CMK (cell line): ENCODE results near the gene FTCDNL1.

Source experiments
- DNase-seq: peaks from one replicate; pipeline ENCODE4 v3.0.0-alpha.2; 2010; ENCODE audit warnings: low read depth

FTCDNL1 gene

DNA sequence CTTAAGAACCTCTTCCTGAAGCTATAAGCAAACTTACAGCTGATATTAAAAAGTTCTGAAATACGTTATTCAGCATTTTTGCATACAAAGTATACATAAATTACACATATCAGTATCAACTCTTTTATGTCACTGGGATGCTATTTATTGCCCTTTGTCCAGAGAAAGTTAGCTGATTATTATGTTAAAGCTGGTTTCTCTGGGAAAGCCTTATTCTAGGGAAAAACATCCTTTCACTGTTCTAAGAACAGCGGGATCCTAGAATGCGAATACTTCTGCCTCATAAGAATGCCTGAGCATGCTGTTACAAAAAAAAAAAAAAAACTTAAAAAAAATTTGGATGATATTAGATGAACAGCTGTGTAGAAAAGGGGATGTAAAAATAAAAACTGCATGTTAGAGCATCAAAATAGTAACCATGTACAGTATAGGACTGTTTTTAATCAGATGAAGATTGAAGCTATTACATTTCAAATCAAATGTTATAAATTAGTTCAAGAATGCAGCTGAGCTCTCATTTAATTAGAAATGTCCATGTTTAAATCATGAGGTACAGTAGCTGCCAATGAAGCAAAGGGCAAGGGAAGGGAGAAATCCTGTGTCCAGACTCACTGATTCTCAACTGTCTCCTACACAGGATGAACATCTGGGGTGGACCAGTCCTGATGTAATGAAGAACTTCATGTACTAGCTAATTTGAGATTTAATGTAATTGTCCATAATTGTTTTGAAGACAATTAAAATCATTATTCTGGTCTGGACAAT lies 8.2 kb downstream of the FTCDNL1 start:
- no peak for DNase-seq

DNA sequence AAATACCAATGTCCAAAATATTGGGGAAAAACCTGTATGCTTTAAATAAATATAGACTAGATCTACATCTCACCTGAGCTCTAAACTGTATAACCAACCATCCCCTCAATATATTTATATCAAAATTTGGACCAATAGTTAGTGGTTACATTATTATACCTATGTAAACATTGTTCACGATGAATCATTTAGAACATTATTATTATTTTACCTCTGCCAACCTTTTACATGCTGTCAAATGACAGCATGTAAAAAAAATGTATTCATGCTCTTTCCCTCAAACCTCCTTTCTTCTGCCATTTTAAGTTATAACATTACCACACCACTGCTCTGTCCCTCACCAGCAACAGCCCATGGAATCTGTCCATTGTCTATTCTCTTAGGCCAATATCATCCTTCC lies 9.6 kb downstream of the FTCDNL1 start:
- no peak for DNase-seq

DNA sequence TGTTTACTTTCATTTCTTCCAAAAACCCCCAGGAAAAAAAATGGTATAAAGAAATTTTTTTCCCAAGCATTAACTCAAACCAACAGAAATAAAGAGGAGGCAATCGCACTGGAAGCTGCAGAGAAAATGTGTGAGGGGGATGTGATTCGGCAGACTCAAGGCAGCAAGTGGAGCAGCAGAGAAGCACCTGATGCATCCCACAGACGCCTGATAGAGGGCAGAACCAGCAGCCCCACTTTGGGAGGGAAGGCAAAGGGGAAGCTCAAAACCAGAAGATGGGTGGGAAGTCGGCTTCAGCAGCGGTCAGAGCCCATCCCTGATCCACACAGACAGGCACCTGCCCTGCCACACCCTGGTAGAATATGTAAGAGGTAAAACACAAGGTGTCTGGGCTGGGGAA lies 12.6 kb downstream of the FTCDNL1 start:
- DNase-seq = no peak

DNA sequence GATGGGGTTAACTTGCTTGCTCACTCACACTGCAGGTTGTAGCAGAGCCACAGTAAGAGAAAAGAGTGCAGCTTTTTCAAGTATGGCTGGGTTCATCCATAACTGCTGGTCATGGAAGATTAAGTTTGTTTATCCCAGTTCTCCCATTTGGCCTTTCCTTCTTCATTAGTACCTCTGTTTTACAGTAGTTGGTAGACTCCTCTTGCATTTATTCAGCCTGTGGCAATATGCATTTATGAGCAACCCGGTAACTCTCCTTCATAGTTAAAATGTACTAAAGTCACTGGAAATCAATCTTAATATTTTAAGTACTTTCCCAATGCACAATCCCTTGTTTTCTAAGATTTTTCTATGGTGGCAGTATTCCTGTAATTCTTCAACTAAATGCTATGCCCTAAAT lies 14.0 kb downstream of the FTCDNL1 start:
- no peak for DNase-seq

DNA sequence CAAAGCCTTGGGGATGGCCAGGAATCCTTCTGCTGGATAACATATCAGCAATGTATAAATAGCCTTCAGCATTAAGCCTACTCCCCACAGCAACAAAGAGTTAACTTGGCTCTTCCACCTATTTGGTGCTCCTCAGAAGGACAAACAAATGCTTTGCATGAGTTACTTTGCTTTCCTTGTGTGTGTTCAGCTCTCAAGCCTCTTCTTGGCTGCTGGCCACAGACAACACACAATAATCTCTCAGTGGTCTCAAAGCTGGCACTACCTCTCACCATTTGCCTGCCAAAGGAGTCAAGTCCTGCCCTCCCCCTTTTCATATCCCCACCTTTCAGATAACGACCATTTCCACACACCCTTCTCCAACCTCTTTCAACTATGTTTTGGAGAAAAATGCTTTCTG lies 17.5 kb downstream of the FTCDNL1 start:
- no peak for DNase-seq

DNA sequence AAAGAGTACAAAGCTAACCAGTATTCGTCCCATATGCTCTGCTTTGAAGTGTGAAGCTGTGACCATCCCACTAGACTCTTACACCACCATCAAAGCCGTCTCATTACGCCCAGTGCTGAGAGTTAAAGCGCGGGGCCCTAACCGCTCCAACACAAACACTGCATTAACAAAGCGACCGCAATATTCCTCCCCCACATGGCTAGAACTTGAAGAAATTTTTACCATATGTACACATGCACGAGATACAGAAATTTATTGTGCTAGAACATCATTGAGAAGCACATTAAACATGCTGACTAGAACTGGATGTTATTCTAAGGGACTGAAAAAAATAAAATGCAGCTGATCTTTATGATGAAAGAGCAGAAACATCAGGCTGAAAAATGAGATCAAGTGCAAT lies 20.5 kb downstream of the FTCDNL1 start:
- no peak for DNase-seq

DNA sequence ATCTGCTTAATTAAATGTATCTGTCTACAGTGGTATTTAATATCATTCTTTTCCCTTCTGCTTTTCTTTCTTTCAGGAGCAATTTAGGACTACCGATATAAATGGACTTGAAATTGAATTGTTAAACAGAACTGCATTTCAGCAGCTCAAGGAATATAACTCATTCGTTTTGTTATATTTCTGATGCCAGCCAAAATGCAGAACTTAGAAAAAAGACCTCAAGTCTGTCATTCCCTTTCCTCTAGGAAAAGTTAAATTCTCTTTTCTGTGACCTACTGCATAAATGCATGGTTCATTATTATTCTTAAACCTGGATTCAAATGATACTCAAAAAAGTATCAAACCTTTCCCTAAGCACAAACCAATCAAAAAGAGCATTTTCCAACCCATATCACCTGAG lies 21.4 kb downstream of the FTCDNL1 start:
- DNase-seq = no peak

DNA sequence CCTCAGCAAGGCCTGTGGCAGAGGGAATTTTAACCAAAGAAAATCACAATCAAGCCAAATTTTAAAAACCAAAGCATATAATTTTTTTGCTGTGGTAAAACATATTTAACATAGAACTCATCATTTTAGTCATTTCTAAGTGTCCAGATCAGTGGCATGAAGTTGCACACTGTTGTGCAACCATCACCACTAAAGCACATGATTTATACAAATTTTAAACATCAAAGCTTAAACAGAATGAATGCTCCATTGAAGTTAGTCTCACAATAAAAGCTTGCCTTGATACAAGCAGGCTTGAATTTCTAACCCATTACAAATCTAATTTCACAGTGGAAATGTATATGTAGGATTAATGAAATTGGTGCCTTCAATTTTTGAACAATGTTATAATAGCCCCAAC lies 31.2 kb downstream of the FTCDNL1 start:
- no peak for DNase-seq

DNA sequence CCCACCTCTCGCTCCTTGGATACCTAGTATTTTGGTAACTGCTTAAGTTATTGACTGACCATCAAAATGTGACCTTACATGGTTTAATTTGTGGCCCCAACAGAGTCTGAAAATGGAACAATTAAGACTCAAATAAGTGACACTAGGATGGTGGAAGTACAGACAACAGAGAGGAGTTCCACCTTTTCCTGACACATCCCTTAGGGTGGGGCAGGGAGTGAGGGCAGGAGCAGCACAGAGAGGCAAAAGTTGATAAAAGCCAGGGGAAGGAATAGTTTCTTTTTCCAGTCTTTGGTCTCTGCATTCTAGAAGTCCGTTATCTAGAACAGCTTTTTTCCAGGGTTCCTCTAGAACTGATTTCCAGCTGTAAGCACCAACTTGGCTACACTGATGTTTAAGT lies 32.2 kb downstream of the FTCDNL1 start:
- no peak for DNase-seq

DNA sequence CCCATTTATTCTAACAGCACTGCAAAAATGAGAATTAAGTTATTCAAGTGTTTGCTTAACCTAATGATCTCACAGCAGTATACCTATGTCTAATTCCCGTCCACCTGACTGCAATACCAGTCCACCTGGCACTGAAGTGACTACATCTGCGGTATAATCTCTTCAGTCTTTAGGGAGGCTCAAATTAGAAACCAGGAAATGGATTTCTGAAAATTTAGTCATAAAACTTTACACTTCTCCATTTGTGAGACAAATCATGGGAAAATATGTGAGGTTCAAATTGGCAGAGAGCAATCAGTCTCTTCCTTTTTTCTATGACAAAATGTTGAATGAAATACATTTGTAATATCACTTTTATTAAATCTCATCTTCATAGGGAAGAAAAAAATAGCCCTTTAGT lies 33.0 kb downstream of the FTCDNL1 start:
- DNase-seq = no peak

DNA sequence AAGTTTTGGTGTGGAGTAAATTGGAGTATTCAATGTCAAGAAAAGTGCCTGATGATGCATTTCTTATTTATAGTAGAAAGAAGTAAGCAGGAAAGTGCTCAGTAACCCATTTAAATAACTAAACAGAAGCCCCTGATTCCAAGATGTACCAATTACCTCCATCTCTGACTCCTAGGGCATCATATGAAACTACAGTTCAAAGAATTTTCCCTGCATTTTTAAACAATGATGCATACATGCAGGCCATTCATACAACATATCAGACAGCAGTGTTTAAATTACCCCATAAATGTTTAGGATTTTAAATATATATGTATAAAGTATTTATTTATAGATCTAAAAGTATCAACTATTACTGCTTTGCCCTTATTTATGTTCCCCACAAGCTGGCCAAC lies 36.2 kb downstream of the FTCDNL1 start:
- DNase-seq = no peak

DNA sequence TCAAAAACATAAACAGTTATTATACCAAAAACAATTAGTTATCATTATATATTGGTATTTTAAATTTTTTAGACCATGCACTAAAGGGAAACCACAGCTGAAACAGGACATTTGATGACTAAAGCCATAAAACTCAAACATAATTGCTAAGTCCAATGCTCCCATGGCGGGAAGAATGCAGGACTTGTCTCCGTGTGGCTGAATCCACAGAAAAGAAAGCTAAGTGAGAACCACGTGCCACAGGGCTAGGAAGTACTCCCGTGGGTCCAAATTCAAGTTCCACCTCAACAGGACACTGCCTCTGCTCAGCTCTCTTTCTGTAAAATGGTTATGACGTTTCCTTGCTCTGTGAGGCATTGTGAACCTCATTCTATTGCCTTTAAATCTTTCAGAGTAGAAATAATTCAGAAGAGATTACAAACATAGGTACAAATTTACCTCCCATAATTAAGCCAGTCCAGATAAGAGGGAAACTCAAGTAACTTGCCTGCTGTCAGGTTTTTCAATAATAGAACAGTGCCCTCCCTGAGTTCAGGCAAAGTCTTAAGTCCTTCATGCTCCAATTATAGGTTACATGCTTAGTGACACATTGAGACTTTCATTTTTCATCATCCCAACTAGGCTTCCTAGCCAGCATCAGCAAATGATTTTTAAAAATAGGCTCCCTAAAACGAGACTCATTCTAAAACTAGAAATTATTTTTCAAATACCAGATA lies 36.7 kb downstream of the FTCDNL1 start:
- DNase-seq = no peak

DNA sequence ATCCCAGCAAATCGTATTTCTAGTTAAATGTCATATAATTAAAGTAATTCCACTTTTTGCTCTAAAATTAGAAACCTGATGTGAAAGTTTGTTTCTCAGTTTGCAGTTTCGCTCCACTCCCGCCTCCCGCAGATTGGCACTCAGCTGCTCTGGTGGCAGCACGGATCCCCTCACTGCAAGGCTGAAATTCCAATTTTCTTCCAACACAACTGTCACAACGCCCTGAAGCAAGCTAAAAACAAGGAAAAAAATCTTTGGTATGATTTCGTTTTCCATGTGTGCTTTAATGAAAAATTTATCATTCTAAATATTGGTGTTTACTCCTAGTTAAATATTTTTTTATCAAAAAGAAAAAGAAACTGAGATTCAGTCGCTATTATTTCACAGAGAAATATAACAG lies 38.5 kb downstream of the FTCDNL1 start:
- DNase-seq = no peak

DNA sequence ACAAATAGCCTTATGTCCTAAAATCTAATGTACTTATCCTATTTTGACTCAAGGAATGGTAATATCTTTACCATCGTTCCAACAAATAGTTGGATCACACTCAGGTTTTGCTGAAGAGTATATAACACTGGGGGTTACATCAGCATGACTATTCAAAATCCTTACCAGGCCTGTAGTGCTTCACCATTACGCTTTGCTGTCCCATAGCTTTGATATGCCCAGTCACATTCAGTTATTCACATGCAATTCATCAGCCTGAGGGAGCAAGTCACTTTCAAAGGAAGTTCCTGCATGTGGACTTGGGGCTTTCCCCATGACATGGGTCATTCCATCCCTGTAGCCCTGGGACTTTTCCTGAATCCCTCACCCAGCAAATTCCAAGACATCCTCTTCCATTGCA lies 39.6 kb downstream of the FTCDNL1 start:
- DNase-seq = no peak

DNA sequence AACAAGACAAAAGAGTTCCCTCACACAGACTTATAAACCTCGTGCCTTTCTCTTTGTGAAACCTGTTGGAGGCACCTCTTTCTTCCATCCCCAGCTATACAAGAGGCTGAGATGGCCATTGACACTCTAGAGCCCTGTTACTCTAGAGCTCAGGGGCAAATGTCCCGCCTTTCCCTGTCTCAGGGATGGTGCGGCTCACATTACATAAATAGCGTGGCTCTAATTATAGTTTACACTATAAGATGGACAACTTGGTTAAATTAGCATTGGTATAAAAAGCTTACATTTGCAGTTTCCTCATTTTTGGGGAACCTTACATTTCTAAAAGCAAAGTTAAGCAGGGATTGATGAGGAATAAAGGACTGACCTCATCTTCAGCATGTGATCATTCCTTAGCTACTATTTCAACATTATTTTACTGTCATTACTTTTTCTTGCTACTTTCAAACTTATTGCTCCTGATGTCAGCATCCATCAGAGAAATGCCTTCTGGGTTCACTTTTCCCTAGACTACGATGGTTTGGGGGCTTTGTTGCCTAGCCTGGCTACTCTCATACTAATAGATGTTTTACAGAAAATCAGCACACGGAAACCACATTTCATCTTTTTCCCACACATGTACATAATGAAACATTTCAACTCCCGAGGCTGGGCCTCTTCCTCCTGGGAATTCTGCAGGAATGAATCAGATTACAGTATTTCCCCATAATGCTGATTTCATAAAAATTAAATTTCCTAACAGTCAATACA lies 40.4 kb downstream of the FTCDNL1 start:
- no peak for DNase-seq

DNA sequence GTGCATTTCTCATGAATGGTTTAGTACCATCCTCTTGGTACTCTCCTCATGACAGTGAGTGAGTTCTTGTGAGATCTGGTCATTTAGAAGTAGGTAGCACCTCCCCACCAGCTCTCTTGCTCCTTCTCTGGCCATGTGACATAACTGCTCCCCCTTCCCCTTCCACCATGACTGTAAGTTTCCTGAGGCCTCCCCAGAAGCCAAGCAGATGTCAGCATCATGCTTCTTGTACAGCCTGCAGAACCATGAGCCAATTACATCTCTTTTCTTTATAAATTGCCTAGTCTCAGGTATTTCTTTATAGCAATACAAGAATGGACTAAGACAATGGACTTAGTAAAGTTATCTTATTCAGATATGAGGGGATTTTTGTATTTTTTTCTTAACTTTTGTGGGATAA lies 43.0 kb downstream of the FTCDNL1 start:
- no peak for DNase-seq

DNA sequence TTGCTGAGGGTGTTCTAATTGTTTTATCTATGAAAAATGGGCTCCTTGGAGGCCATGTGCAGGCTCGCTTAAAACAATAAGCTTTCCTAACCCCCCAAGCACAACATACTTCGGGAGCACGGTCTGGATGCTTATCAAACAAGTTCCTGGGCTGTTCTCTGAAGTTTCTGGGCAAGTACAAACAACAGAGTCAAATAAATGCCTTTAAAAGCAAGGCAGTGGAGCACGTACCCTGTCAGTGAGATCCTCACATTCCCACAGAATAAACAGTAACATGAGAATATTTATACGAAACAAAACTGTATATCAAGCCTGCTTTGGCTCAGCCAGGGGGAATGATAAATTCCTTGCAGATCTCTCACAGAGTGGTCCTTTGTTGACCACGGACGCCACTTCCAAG lies 44.8 kb downstream of the FTCDNL1 start:
- DNase-seq = no peak

DNA sequence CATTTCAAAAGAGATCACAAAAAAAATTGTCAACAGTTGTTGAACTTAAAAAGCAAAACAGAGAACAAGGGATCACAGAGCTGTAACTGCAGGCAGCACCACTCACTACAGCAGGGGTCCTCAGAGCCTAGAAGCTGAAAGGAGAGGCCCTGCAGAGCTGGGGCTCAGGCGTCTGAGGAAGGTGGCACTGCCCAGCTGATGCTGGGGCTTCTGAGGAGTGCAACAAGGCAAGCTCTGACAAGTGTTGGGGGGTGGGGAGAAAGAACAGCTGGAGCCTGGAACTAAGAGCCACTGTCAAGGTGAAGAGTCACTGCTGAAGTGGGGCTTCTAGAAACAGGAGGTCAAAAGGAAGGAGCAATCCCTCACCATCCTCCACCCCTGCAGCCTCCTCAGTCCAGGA lies 46.2 kb downstream of the FTCDNL1 start:
- no peak for DNase-seq

DNA sequence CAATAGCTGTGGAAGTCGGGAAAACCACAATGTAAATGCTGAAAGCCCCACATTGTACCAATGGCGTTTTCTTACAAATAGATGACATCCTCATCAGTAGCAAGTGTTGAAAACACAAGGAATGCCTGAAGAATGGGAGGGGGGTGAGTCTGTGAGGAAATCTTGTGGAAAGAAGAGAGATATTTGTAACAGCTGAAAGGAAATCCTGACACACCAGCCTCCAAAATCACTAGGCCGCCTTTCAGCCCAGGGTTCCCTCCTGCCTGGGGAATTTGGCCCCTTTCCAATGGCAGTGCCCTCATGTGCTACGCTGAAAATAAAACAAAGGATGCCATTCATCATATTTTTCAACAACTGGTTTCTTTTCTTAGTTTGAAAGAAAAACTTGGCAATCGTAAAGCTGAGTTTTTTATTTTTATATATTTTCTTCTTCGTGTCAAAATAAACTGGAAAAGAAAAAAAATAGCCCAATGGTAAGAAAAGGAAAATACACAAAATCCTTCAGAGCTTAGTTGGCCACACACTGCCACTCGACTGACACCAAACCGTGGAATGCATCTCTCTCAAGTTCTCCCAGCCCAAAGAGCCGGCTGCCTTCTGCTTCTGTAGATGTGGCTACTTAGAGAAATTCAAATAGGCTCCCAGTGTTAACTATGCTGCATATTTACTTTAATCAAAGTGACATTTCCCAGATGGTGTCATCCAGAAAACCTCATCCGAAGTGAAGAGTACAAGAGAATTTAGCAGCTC lies 52.0 kb downstream of the FTCDNL1 start:
- no peak for DNase-seq

DNA sequence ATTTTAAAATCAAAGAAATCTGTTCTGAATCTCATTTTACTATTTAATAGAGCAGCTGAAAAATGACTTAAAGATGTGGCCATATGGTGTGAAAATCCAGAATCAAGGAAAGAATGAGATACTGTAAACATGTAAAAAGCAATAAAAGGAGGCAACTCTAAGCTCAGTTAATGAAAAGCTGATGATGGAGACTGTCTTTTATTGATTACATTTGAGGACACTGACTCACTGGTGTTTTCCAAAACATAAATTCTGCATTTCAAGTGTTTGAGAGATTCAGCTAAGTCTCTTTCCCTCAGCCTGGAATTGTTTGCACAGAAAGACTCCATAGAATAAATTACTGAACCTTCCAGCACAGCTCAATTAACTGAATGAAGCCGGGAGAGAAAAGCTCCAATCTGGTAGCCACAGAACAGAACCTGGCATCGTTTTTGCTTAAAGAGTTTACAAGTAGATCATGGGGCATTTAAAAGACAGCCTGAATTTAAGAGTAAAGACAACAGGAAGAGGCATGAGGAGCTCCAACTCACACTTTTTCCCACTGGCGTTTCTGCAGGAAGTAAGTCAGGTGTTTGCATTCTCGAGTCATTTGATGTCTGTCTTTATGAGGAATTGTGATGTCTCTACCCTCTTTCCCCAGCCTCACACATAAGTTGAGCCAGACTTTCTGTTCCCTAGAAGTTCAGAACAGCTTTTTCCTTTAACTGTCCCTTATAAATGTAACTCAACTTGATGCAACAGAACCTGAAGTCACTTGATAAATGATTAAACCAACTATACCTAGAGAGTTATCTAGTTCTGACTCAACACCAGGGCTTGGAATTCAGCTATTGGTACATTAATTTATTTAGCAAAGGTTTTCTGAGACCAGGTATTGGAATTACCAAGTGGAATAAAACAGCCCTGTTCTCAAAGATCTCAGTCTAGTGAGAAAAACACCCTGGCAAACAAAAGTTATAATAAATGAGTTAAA lies 53.3 kb downstream of the FTCDNL1 start:
- DNase-seq = no peak

DNA sequence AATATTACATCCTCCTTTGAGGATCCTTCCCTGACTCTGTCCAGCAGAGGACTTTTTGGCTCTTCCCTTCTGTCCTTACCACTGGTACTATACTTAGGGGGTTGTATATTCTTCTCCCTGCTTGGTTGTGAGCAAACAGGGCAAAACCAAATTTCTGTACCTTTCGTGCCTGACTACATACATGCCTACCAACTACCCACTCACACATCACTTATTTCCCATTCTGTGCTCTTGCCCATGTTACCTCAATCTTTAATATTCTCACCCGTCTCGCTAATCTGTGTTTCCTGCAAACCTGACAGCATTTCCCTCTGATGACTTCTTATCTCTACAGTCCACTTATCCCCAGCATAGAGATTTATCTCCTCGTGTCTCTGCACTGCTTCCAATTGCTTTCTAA lies 58.6 kb downstream of the FTCDNL1 start:
- no peak for DNase-seq
